ACC112 (cell line): ENCODE data around the gene SLC25A31.

Experiments used
- H2AFZ ChIP-seq: fragments of 200-600 bp; sonication (generic); one replicate; pipeline ENCODE4 v1.6.0; 2017; ENCODE audit warnings: antibody characterized with exemption, low read length; ENCODE audit not compliant: unreplicated experiment
- H3K27ac ChIP-seq: fragments of 200-600 bp; sonication (generic); 2 replicates; pipeline ENCODE4 v1.5.1; 2014; ENCODE audit warnings: low read depth, mild to moderate bottlenecking, antibody characterized with exemption, low read length, moderate library complexity
- H3K27me3 ChIP-seq: fragments of 200-600 bp; sonication (generic); 2 replicates; pipeline ENCODE4 v1.6.1; 2014; ENCODE audit warnings: mild to moderate bottlenecking, antibody characterized with exemption, low read length, moderate library complexity, mixed read lengths; ENCODE audit not compliant: insufficient read depth
- H3K36me3 ChIP-seq: fragments of 200-600 bp; sonication (generic); 2 replicates; pipeline ENCODE4 v1.6.1; 2016; ENCODE audit warnings: mild to moderate bottlenecking, antibody characterized with exemption, low read length, moderate library complexity, mixed read lengths; ENCODE audit not compliant: insufficient read depth
- H3K4me1 ChIP-seq: fragments of 200-600 bp; sonication (generic); one replicate; pipeline ENCODE4 v1.6.1; 2016; ENCODE audit warnings: low read length, mixed read lengths; ENCODE audit not compliant: insufficient read depth, unreplicated experiment, control insufficient read depth
- H3K4me3 ChIP-seq: fragments of 200-600 bp; sonication (generic); 2 replicates; pipeline ENCODE4 v1.5.1; 2014; ENCODE audit warnings: mild to moderate bottlenecking, low read depth, low read length
- H3K79me2 ChIP-seq: fragments of 200-600 bp; sonication (generic); one replicate; pipeline ENCODE4 v1.6.0; 2016; ENCODE audit warnings: low read length; ENCODE audit not compliant: control insufficient read depth, unreplicated experiment, insufficient read depth

SLC25A31 gene

GRCh38 chr4:127791391-127791790 lies 61.2 kb downstream of the SLC25A31 start:
- Histone ChIP-seq H3K79me2 (no peaks in the 10 kb centered on the region), H3K27ac (no peak overlapping the region), H2AFZ (no peak overlapping the region), H3K27me3 (no peaks in the 10 kb centered on the region), H3K4me3 (no peak overlapping the region), H3K36me3 (0 out of 2 replicates have a peak, but pooled peaks cover 2% of the 10 kb centered on the region), H3K4me1 (no peaks in the 10 kb centered on the region)

- Histone ChIP-seq H3K79me2 (no peaks in the 10 kb centered on the region), H3K4me1 (no peaks in the 10 kb centered on the region), H3K27me3 (no peaks in the 10 kb centered on the region), H3K36me3 (0 out of 2 replicates have a peak, but pooled peaks cover 3% of the 10 kb centered on the region), H2AFZ (no peak overlapping the region), H3K27ac (no peak overlapping the region), H3K4me3 (no peak overlapping the region)
Observed at GRCh38 chr4:127793528-127793927, 63.3 kb downstream of the SLC25A31 start.

GRCh38 chr4:127799711-127800110 lies 69.5 kb downstream of the SLC25A31 start:
- H3K27ac ChIP-seq: no peak overlapping the region
- H2AFZ ChIP-seq: no peak overlapping the region
- no peak overlapping the region for H3K4me3 ChIP-seq
- no peaks in the 10 kb centered on the region for H3K27me3 ChIP-seq
- H3K79me2 ChIP-seq: no peaks in the 10 kb centered on the region
- H3K4me1 ChIP-seq: no peaks in the 10 kb centered on the region
- 0 out of 2 replicates have a peak, but pooled peaks cover 3% of the 10 kb centered on the region for H3K36me3 ChIP-seq

- H3K36me3 ChIP-seq: no peaks in the 10 kb centered on the region; the same call in 1 of the 2 replicates
- H3K4me1 ChIP-seq: no peaks in the 10 kb centered on the region
- no peaks in the 10 kb centered on the region for H3K27me3 ChIP-seq
- no peak overlapping the region for H2AFZ ChIP-seq
- no peaks in the 10 kb centered on the region for H3K79me2 ChIP-seq
- H3K27ac ChIP-seq: no peak overlapping the region
- H3K4me3 ChIP-seq: no peak overlapping the region
Observed at GRCh38 chr4:127809173-127809800, 79.1 kb downstream of the SLC25A31 start.

GRCh38 chr4:127810551-127810950 lies 80.4 kb downstream of the SLC25A31 start:
- Histone ChIP-seq H2AFZ (no peak overlapping the region), H3K4me3 (no peak overlapping the region), H3K27me3 (no peaks in the 10 kb centered on the region), H3K4me1 (no peaks in the 10 kb centered on the region), H3K36me3 (no peaks in the 10 kb centered on the region; the same call in 1 of the 2 replicates), H3K27ac (no peak overlapping the region), H3K79me2 (no peaks in the 10 kb centered on the region)

- Histone ChIP-seq H2AFZ (no peak overlapping the region), H3K27ac (no peak overlapping the region), H3K79me2 (no peaks in the 10 kb centered on the region), H3K27me3 (no peaks in the 10 kb centered on the region), H3K36me3 (0 out of 2 replicates have a peak, but pooled peaks cover 3% of the 10 kb centered on the region), H3K4me1 (no peaks in the 10 kb centered on the region), H3K4me3 (no peak overlapping the region)
Observed at GRCh38 chr4:127822430-127822829, 92.2 kb downstream of the SLC25A31 start.
